ENCODE results near the gene ABHD2. TPM values are rescaled to one million over a fixed set of nuclear protein-coding genes. Genes with fewer than 3 reads are reported as not detected.

ABHD2 gene
- total RNA-seq, 1 experiment from 2014 or later = 29.7 TPM

DNA sequence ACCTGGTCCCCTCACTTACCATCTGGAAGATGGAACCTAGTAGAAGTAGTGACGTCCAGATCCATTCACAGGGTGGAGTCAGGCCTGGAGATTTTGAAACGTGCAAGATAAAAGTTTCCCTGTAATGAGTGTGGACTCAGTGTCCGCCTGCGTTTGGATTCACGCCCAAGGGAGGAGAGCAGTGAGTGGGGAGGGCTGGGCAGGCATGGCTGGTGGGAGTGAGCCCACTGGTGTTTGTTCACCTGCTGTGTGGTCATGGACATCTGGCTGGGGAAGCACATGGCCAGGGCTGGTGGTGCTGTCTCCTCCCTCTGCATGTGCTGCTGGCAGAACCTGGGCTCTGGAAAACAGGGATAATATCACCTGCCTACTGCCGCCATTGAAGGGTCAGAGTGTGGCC, 96.1 kb downstream of the ABHD2 start:
- Mint-ChIP-seq H3K4me3 (no peak overlapping the region), H3K4me1 (no peaks in the 10 kb centered on the region), H3K27me3 (ENCODE audit: low read depth) (no peaks in the 10 kb centered on the region), H3K27ac (no peak overlapping the region; the same call in 1 of the 2 replicates), H3K36me3 (0 out of 2 replicates have a peak, but pooled peaks cover 6% of the 10 kb centered on the region), H3K9me3 (no peaks in the 10 kb centered on the region)
- no peak for TF ChIP-seq JUN (CRISPR knock-in tag; IDR thresholded peaks at IDR 0.05)
- TF ChIP-seq MXD4 (CRISPR knock-in tag; IDR thresholded peaks at IDR 0.05; ENCODE audit: borderline replicate concordance) = no peak
- TF ChIP-seq CTCF (IDR thresholded peaks at IDR 0.05) = no peak
- TF ChIP-seq ZNF121 (CRISPR knock-in tag; IDR thresholded peaks at IDR 0.05) = no peak
- TF ChIP-seq, protein P1, sequence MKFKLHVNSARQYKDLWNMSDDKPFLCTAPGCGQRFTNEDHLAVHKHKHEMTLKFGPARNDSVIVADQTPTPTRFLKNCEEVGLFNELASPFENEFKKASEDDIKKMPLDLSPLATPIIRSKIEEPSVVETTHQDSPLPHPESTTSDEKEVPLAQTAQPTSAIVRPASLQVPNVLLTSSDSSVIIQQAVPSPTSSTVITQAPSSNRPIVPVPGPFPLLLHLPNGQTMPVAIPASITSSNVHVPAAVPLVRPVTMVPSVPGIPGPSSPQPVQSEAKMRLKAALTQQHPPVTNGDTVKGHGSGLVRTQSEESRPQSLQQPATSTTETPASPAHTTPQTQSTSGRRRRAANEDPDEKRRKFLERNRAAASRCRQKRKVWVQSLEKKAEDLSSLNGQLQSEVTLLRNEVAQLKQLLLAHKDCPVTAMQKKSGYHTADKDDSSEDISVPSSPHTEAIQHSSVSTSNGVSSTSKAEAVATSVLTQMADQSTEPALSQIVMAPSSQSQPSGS (CRISPR knock-in tag; IDR thresholded peaks at IDR 0.05; ENCODE audit: borderline replicate concordance, low read depth) = no peak
- no peak for TF ChIP-seq NR1H2 (CRISPR knock-in tag; IDR thresholded peaks at IDR 0.05)
- no peak for TF ChIP-seq GABPB1 (CRISPR knock-in tag; IDR thresholded peaks at IDR 0.05)
- TF ChIP-seq ARID4B (CRISPR knock-in tag; IDR thresholded peaks at IDR 0.05; ENCODE audit: borderline replicate concordance) = no peak
- TF ChIP-seq ZNF219 (CRISPR knock-in tag; IDR thresholded peaks at IDR 0.05; ENCODE audit: borderline replicate concordance) = no peak
- no peak for TF ChIP-seq RELA (CRISPR knock-in tag; IDR thresholded peaks at IDR 0.05; ENCODE audit: borderline replicate concordance)
- no peak for TF ChIP-seq NR2C2 (CRISPR knock-in tag; IDR thresholded peaks at IDR 0.05)
- DNase-seq (ENCODE audit: low spot score) = no peak
- no peak for ATAC-seq
- CTCF ChIA-PET = no interaction called here
- POLR2A ChIA-PET = no interaction called here

DNA sequence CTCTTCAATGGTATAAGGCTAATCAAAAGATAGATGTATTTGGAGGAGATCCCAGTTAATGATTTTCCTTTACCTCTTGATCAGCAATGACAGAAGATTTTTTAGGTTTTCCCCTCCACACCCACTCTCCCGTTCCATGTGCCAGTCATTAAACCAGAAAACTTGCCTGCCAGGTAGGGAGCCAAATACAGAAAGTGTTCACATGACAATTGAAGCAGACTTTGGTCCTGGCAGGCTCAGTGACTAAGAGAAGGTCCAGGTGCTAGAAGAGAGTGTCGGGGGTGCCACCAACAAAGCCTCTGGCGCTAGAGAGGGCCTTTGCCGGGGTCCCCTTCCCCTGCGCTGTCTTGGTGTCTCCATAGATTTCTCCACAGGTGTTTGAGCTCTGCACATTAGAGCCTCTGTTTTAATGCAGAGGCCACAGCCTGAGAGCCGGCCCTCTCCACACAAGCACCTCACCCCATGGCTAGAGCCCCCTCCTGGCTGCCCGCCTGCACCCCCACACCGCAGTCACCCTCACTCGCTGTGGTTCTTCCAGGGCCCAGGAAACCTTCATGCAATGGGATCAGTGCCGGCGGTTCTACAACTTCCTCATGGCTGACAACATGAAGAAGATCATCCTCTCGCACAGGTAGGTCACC, 96.8 kb downstream of the ABHD2 start:
- H3K27me3 Mint-ChIP-seq (ENCODE audit: low read depth) = no peaks in the 10 kb centered on the region
- POLR2A ChIA-PET = no interaction called here
- TF ChIP-seq CTCF (IDR thresholded peaks at IDR 0.05) = no peak
- TF ChIP-seq NFATC4 (CRISPR knock-in tag; IDR thresholded peaks at IDR 0.05) = no peak
- TF ChIP-seq, protein P2, sequence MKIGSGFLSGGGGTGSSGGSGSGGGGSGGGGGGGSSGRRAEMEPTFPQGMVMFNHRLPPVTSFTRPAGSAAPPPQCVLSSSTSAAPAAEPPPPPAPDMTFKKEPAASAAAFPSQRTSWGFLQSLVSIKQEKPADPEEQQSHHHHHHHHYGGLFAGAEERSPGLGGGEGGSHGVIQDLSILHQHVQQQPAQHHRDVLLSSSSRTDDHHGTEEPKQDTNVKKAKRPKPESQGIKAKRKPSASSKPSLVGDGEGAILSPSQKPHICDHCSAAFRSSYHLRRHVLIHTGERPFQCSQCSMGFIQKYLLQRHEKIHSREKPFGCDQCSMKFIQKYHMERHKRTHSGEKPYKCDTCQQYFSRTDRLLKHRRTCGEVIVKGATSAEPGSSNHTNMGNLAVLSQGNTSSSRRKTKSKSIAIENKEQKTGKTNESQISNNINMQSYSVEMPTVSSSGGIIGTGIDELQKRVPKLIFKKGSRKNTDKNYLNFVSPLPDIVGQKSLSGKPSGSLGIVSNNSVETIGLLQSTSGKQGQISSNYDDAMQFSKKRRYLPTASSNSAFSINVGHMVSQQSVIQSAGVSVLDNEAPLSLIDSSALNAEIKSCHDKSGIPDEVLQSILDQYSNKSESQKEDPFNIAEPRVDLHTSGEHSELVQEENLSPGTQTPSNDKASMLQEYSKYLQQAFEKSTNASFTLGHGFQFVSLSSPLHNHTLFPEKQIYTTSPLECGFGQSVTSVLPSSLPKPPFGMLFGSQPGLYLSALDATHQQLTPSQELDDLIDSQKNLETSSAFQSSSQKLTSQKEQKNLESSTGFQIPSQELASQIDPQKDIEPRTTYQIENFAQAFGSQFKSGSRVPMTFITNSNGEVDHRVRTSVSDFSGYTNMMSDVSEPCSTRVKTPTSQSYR (CRISPR knock-in tag; IDR thresholded peaks at IDR 0.05) = no peak
- TF ChIP-seq RELA (CRISPR knock-in tag; IDR thresholded peaks at IDR 0.05; ENCODE audit: borderline replicate concordance) = no peak
- no peak for TF ChIP-seq FOXJ3 (CRISPR knock-in tag; IDR thresholded peaks at IDR 0.05; ENCODE audit: borderline replicate concordance)
- no peak for TF ChIP-seq ZNF232 (CRISPR knock-in tag; IDR thresholded peaks at IDR 0.05)
- TF ChIP-seq ZNF416 (CRISPR knock-in tag; IDR thresholded peaks at IDR 0.05) = no peak
- no peak for TF ChIP-seq TEAD4 (CRISPR knock-in tag; IDR thresholded peaks at IDR 0.05)
- no peak for TF ChIP-seq TEAD1 (CRISPR knock-in tag; IDR thresholded peaks at IDR 0.05)
- TF ChIP-seq, protein P3, sequence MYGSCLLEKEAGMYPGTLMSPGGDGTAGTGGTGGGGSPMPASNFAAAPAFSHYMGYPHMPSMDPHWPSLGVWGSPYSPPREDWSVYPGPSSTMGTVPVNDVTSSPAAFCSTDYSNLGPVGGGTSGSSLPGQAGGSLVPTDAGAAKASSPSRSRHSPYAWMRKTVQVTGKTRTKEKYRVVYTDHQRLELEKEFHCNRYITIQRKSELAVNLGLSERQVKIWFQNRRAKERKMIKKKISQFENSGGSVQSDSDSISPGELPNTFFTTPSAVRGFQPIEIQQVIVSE (CRISPR knock-in tag; IDR thresholded peaks at IDR 0.05; ENCODE audit: borderline replicate concordance) = no peak
- TF ChIP-seq, protein P4, sequence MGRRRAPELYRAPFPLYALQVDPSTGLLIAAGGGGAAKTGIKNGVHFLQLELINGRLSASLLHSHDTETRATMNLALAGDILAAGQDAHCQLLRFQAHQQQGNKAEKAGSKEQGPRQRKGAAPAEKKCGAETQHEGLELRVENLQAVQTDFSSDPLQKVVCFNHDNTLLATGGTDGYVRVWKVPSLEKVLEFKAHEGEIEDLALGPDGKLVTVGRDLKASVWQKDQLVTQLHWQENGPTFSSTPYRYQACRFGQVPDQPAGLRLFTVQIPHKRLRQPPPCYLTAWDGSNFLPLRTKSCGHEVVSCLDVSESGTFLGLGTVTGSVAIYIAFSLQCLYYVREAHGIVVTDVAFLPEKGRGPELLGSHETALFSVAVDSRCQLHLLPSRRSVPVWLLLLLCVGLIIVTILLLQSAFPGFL (CRISPR knock-in tag; IDR thresholded peaks at IDR 0.05; ENCODE audit: borderline replicate concordance) = no peak
- no peak for TF ChIP-seq MXD4 (CRISPR knock-in tag; IDR thresholded peaks at IDR 0.05; ENCODE audit: borderline replicate concordance)

More for the DNA sequence above, 96.8 kb downstream of the ABHD2 start:
- no peak for DNase-seq (ENCODE audit: low spot score)
- Mint-ChIP-seq H3K36me3 (0 out of 2 replicates have a peak, but pooled peaks cover 6% of the 10 kb centered on the region), H3K27ac (peak overlapping the region; percentile 33; the same call in 1 of the 2 replicates), H3K4me3 (no peak overlapping the region), H3K4me1 (no peaks in the 10 kb centered on the region), H3K9me3 (no peaks in the 10 kb centered on the region)
- ATAC-seq = no peak
- CTCF ChIA-PET = interaction anchor here (1.0 to 1.9 kb wide), 4 partner anchors 13 to 127 kb away, joined by 3 to 5 read pairs (median 4); no protein-coding TSS in a partner anchor
